OCI-LY7 (cell line): ENCODE data around the gene ALKBH4. TPM values are rescaled to one million over a fixed set of nuclear protein-coding genes. Genes with fewer than 3 reads are reported as not detected.
A peak's percentile ranks its signal among the peaks of the same experiment; 100 is the strongest.

Source experiments
- BruUV-seq: library from RNA; stranded (reverse); fragments of 400-500 nt; replicated peaks from 2 replicates; lab custom pipeline; 2021; lab: Mats Ljungman, UMichigan
- CTCF ChIA-PET: fragments of 300-600 bp; sonication (Branson Sonifier 250); formaldehyde crosslinking; loops from one replicate; lab custom pipeline; 2022; ENCODE audit warnings: antibody characterized with exemption; ENCODE audit not compliant: unreplicated experiment; lab: Charles Lee
- POLR2A ChIA-PET: fragments of 300-600 bp; sonication (Branson Sonifier 250); formaldehyde crosslinking; loops from one replicate; lab custom pipeline; 2022; ENCODE audit warnings: antibody characterized with exemption; lab: Charles Lee
- DNase-seq: peaks from one replicate; pipeline ENCODE4 v3.0.0-alpha.2; 2015; ENCODE audit warnings: low spot score
- H2AFZ ChIP-seq: fragments of 200-600 bp; sonication (generic), shearing (Covaris generic); 2 replicates; pipeline ENCODE4 v1.6.1; 2014; ENCODE audit warnings: mild to moderate bottlenecking, antibody characterized with exemption, low read length, moderate library complexity
- H3K27ac ChIP-seq: fragments of 200-600 bp; sonication (generic); 2 replicates; pipeline ENCODE4 v1.5.1; 2014; ENCODE audit warnings: mixed run types, low read depth, mild to moderate bottlenecking, moderate library complexity, low read length, inconsistent platforms; ENCODE audit not compliant: poor library complexity, severe bottlenecking
- H3K36me3 ChIP-seq: fragments of 200-600 bp; sonication (generic); 2 replicates; pipeline ENCODE4 v1.6.1; 2014; ENCODE audit warnings: mild to moderate bottlenecking, antibody characterized with exemption, low read length, moderate library complexity, mixed read lengths; ENCODE audit not compliant: insufficient read depth
- H3K4me1 ChIP-seq: fragments of 200-600 bp; sonication (generic); 2 replicates; pipeline ENCODE4 v1.5.1; 2014; ENCODE audit warnings: mild to moderate bottlenecking, low read length; ENCODE audit not compliant: insufficient read depth, poor library complexity, severe bottlenecking
- H3K4me2 ChIP-seq: fragments of 200-600 bp; sonication (generic); 2 replicates; pipeline ENCODE4 v1.6.1; 2014; ENCODE audit warnings: mild to moderate bottlenecking, low read length
- H3K4me3 ChIP-seq: fragments of 200-600 bp; sonication (generic); 2 replicates; pipeline ENCODE4 v1.5.1; 2014; ENCODE audit warnings: mild to moderate bottlenecking, low read depth, low read length; ENCODE audit not compliant: poor library complexity, severe bottlenecking
- H3K79me2 ChIP-seq: fragments of 200-600 bp; sonication (generic); 2 replicates; pipeline ENCODE4 v1.6.1; 2016; ENCODE audit warnings: low read depth, mild to moderate bottlenecking, low read length, moderate library complexity, mixed read lengths; ENCODE audit not compliant: insufficient read depth
- H3K9me2 ChIP-seq: fragments of 200-600 bp; sonication (generic); 2 replicates; pipeline ENCODE4 v1.6.1; 2016; ENCODE audit warnings: mild to moderate bottlenecking, low read length, mixed read lengths; ENCODE audit not compliant: insufficient read depth
- H3K9me3 ChIP-seq: fragments of 200-600 bp; sonication (generic); 2 replicates; pipeline ENCODE4 v1.6.1; 2014; ENCODE audit warnings: mild to moderate bottlenecking, mixed run types, low read length, mixed read lengths
- H4K20me1 ChIP-seq: fragments of 200-600 bp; sonication (generic); 2 replicates; pipeline ENCODE4 v1.6.1; 2014; ENCODE audit warnings: mild to moderate bottlenecking, antibody characterized with exemption, low read length, moderate library complexity, mixed read lengths; ENCODE audit not compliant: insufficient read depth
- EZH2phosphoT487 ChIP-seq: fragments of 200-600 bp; sonication (generic); IDR thresholded peaks from 2 replicates; pipeline ENCODE4 v1.6.1; 2018; ENCODE audit warnings: low read depth, borderline replicate concordance, mild to moderate bottlenecking, mixed run types, antibody characterized with exemption, low read length, moderate library complexity, mixed read lengths
- intact Hi-C: fragments of 100-400 bp; cut with micrococcal nuclease; formaldehyde crosslinking; loops from one replicate; pipeline ENCODE4 v1.10.0; 2022; ENCODE audit not compliant: unreplicated experiment
- total RNA-seq, 2 experiments: library from RNA; depleted of rRNA in 1 of 2; stranded (reverse); fragments of >200 nt in 1 of 2; shearing (Covaris generic) in 1 of 2; gene quantifications; 2 replicates each; pipeline ENCODE4 v1.2.3, GENCODE V29; 2014 to 2022
- TF ChIP-seq, protein P1 (sequence below): fragments of 200-600 bp; sonication (generic); conservative IDR thresholded peaks from 2 replicates; pipeline ENCODE4 v1.5.1; 2014; ENCODE audit warnings: mild to moderate bottlenecking, antibody characterized with exemption, low read length, moderate library complexity, mixed read lengths

Gene ALKBH4
- total RNA-seq, 2 experiments from 2014 or later, result 13.3 to 17.5 TPM

- no peaks in the 10 kb centered on the region for H3K9me2 ChIP-seq
- H2AFZ ChIP-seq, result no peak overlapping the region
- BruUV-seq, result no TSS peak
- no peaks in the 10 kb centered on the region; the same call in 1 of the 2 replicates for H3K79me2 ChIP-seq
- no peak for TF ChIP-seq EZH2phosphoT487
- TF ChIP-seq, protein P1, sequence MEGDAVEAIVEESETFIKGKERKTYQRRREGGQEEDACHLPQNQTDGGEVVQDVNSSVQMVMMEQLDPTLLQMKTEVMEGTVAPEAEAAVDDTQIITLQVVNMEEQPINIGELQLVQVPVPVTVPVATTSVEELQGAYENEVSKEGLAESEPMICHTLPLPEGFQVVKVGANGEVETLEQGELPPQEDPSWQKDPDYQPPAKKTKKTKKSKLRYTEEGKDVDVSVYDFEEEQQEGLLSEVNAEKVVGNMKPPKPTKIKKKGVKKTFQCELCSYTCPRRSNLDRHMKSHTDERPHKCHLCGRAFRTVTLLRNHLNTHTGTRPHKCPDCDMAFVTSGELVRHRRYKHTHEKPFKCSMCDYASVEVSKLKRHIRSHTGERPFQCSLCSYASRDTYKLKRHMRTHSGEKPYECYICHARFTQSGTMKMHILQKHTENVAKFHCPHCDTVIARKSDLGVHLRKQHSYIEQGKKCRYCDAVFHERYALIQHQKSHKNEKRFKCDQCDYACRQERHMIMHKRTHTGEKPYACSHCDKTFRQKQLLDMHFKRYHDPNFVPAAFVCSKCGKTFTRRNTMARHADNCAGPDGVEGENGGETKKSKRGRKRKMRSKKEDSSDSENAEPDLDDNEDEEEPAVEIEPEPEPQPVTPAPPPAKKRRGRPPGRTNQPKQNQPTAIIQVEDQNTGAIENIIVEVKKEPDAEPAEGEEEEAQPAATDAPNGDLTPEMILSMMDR, result no peak
- H3K4me2 ChIP-seq, result peak overlapping the region; percentile 39; the same call in 1 of the 2 replicates
- H3K9me3 ChIP-seq, result no peaks in the 10 kb centered on the region
- POLR2A ChIA-PET, result interaction anchor here (1.0 to 1.4 kb wide), 2 partner anchors 13 to 20 kb away, joined by 3 to 5 read pairs; no protein-coding TSS in a partner anchor
- H3K4me3 ChIP-seq, result no peak overlapping the region
- peaks cover 77% of the 10 kb centered on the region for H3K36me3 ChIP-seq
- peak; percentile 54 for DNase-seq
- CTCF ChIA-PET, result no interaction called here
- H4K20me1 ChIP-seq, result no peaks in the 10 kb centered on the region
- intact Hi-C loops, result no loop called here
- peak overlapping the region; percentile 66 for H3K27ac ChIP-seq
- H3K4me1 ChIP-seq, result peaks cover 69% of the 10 kb centered on the region
Observed at GRCh38 chr7:102421706-102422240, 42.9 kb downstream of the ALKBH4 start.

GRCh38 chr7:102418592-102418991 lies 46.1 kb downstream of the ALKBH4 start:
- Histone ChIP-seq H3K27ac (peak overlapping the region; percentile 43), H3K4me3 (no peak overlapping the region), H4K20me1 (no peaks in the 10 kb centered on the region), H3K79me2 (peaks cover 10% of the 10 kb centered on the region; the same call in 1 of the 2 replicates), H3K4me1 (peaks cover 61% of the 10 kb centered on the region), H3K4me2 (no peak overlapping the region), H2AFZ (no peak overlapping the region), H3K9me3 (no peaks in the 10 kb centered on the region), H3K36me3 (peaks cover 89% of the 10 kb centered on the region), H3K9me2 (no peaks in the 10 kb centered on the region)
- intact Hi-C loops, result no loop called here
- no peak for DNase-seq
- ChIA-PET POLR2A (interaction anchor here (0.7 to 1.2 kb wide), 2 partner anchors 10 to 21 kb away, joined by 3 read pairs; no protein-coding TSS in a partner anchor), CTCF (no interaction called here)
- no TSS peak for BruUV-seq
- TF ChIP-seq, protein P1, result no peak
- no peak for TF ChIP-seq EZH2phosphoT487

GRCh38 chr7:102417105-102417504 lies 47.6 kb downstream of the ALKBH4 start:
- no peak overlapping the region for H3K4me2 ChIP-seq
- H2AFZ ChIP-seq, result no peak overlapping the region
- peaks cover 18% of the 10 kb centered on the region; the same call in 1 of the 2 replicates for H3K79me2 ChIP-seq
- no peak overlapping the region for H3K4me3 ChIP-seq
- no TSS peak for BruUV-seq
- no peaks in the 10 kb centered on the region for H4K20me1 ChIP-seq
- TF ChIP-seq, protein P1, result no peak
- TF ChIP-seq EZH2phosphoT487, result no peak
- peaks cover 61% of the 10 kb centered on the region for H3K4me1 ChIP-seq
- POLR2A ChIA-PET, result interaction anchor here (0.6 to 1.0 kb wide), 3 partner anchors 20 to 134 kb away, joined by 3 to 4 read pairs (median 4); no protein-coding TSS in a partner anchor
- no peaks in the 10 kb centered on the region for H3K9me3 ChIP-seq
- H3K36me3 ChIP-seq, result peaks cover 92% of the 10 kb centered on the region
- no peak overlapping the region for H3K27ac ChIP-seq
- no peak for DNase-seq
- CTCF ChIA-PET, result interaction anchor here (0.6 kb wide), 1 partner anchor 43 kb away, joined by 4 read pairs; no protein-coding TSS in a partner anchor
- intact Hi-C loops, result no loop called here
- no peaks in the 10 kb centered on the region for H3K9me2 ChIP-seq
